ENCODE measurements around the gene USP3. TPM values are rescaled to one million over a fixed set of nuclear protein-coding genes. Genes with fewer than 3 reads are reported as not detected.

USP3 gene
- total and polyA plus RNA-seq, 2 donors: 32.6 to 57.6 TPM

DNA sequence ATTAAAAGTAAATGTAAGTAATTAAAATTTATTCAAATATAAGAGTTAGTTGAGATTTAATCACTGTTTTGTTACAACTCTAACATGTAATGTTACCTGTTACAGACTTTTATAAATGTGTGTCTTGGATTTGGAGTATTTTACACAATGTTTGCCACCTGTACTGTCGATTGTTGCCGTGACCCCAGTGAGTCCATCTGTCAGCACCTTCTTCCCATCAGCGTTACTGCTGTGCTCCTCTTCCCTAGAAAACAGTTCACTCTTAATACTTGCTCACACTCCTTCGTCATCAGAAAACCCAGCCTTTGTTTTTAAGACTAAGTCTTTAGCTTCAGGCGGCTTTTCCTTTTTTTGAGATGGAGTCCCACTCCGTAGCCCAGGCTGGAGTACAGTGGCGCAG, 52.3 kb downstream of the USP3 start:
- Histone ChIP-seq H3K9me3 (ENCODE audit: control insufficient read depth in 2 of 2, insufficient read depth in 1 of 2, low read length in 1 of 2) (no peaks in the 10 kb centered on the region), H3K4me3 (ENCODE audit: low read length in 2 of 2) (no peak overlapping the region), H3K27me3 (ENCODE audit: control insufficient read depth in 2 of 2, insufficient read depth in 1 of 2, low read length in 1 of 2) (no peaks in the 10 kb centered on the region), H3K4me1 (ENCODE audit: control insufficient read depth in 2 of 2, insufficient read depth in 2 of 2, low read length in 2 of 2) (peaks cover 4 to 16% of the 10 kb centered on the region in 2 donors), H3K27ac (ENCODE audit: low read depth in 1 of 2, low read length in 1 of 2) (no peak overlapping the region), H3K36me3 (ENCODE audit: control insufficient read depth in 2 of 2, insufficient read depth in 2 of 2, low read length in 1 of 2) (peaks cover 16 to 47% of the 10 kb centered on the region in 2 donors)
- WGBS: 99% methylated on average over 7 of the region's 7 CpGs
- DNase-seq (ENCODE audit: low read depth in 6 of 9, low spot score in 9 of 9): no peak

DNA sequence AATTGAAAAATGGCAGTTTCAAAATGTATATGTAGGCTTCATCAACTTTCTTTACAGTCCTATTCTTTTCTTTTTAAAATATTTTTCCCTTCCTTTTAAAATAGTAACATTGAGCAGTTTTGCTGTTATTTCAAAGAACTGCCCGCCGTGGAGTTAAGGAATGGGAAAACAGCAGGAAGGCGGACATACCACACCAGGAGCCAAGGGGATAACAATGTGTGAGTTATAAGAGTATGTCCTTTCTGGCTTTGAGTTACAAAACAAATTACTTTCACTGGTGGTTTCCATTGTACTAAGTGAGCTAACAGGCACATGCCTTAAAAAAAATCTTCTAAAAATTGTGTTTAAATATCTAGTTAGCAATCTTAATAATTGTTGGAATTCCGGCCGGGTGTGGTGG, 55.4 kb downstream of the USP3 start:
- Histone ChIP-seq H3K36me3 (ENCODE audit: control insufficient read depth in 2 of 2, insufficient read depth in 2 of 2, low read length in 1 of 2) (peaks cover 27 to 62% of the 10 kb centered on the region in 2 donors), H3K27me3 (ENCODE audit: control insufficient read depth in 2 of 2, insufficient read depth in 1 of 2, low read length in 1 of 2) (no peaks in the 10 kb centered on the region)

DNA sequence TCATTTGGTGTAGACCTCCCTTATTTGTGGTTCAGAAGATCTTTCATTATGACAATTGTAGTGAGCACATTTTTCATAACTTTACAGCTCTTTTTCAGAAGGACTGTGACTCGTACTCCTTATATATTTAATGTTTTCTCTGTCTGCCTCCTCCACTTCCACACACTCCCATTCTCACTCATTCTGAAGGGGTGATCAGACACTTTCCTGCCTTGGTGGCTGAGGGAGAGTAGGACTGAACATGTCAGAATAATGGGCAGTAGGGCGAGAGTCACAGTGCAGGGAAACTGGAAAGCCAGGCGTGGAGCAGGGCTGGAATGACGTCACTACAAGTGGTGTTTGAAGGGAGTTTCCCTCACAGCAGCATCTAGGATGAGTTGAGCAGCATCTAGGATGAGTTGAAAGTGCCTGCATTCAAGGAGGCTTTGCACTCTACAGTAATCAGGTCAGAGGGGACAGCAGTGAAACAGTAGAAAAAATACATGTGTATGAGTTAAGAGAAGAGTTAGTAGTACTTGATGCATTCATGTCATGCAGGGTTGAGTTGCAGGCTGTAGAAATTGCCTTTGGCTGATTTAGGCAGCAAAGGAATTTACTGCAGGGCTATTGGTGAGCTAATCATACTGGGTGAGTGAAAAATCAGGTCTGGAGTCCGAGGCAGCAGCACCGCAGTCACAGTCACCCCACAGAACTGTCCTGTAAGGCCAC, 56.5 kb downstream of the USP3 start:
- H3K9me3 ChIP-seq (ENCODE audit: control insufficient read depth in 2 of 2, insufficient read depth in 1 of 2, low read length in 1 of 2): no peaks in the 10 kb centered on the region
- H3K27me3 ChIP-seq (ENCODE audit: control insufficient read depth in 2 of 2, insufficient read depth in 1 of 2, low read length in 1 of 2): no peaks in the 10 kb centered on the region
- H3K36me3 ChIP-seq (ENCODE audit: control insufficient read depth in 2 of 2, insufficient read depth in 2 of 2, low read length in 1 of 2): peaks cover 27 to 65% of the 10 kb centered on the region in 2 donors
- H3K27ac ChIP-seq (ENCODE audit: low read depth in 1 of 2, low read length in 1 of 2): no peak overlapping the region
- H3K4me1 ChIP-seq (ENCODE audit: control insufficient read depth in 2 of 2, insufficient read depth in 2 of 2, low read length in 2 of 2): peaks cover 4 to 6% of the 10 kb centered on the region in 2 donors
- no peak overlapping the region for H3K4me3 ChIP-seq (ENCODE audit: low read length in 2 of 2)
- DNase-seq (ENCODE audit: low read depth in 6 of 9, low spot score in 9 of 9): no peak
- WGBS: 98% methylated on average over 6 of the region's 6 CpGs

More for the DNA sequence above, 55.4 kb downstream of the USP3 start:
- DNase-seq (ENCODE audit: low read depth in 6 of 9, low spot score in 9 of 9): no peak
- peaks cover 4 to 12% of the 10 kb centered on the region in 2 donors for H3K4me1 ChIP-seq (ENCODE audit: control insufficient read depth in 2 of 2, insufficient read depth in 2 of 2, low read length in 2 of 2)
- H3K9me3 ChIP-seq (ENCODE audit: control insufficient read depth in 2 of 2, insufficient read depth in 1 of 2, low read length in 1 of 2): no peaks in the 10 kb centered on the region
- H3K27ac ChIP-seq (ENCODE audit: low read depth in 1 of 2, low read length in 1 of 2): no peak overlapping the region
- H3K4me3 ChIP-seq (ENCODE audit: low read length in 2 of 2): no peak overlapping the region
- WGBS: 97% methylated on average over 5 of the region's 5 CpGs

- no peak overlapping the region for H3K27ac ChIP-seq (ENCODE audit: low read depth in 1 of 2, low read length in 1 of 2)
- H3K27me3 ChIP-seq (ENCODE audit: control insufficient read depth in 2 of 2, insufficient read depth in 1 of 2, low read length in 1 of 2): no peaks in the 10 kb centered on the region
- DNase-seq (ENCODE audit: low read depth in 6 of 9, low spot score in 9 of 9): no peak
- no peaks in the 10 kb centered on the region for H3K4me1 ChIP-seq (ENCODE audit: control insufficient read depth in 2 of 2, insufficient read depth in 2 of 2, low read length in 2 of 2)
- no peaks in the 10 kb centered on the region for H3K9me3 ChIP-seq (ENCODE audit: control insufficient read depth in 2 of 2, insufficient read depth in 1 of 2, low read length in 1 of 2)
- H3K36me3 ChIP-seq (ENCODE audit: control insufficient read depth in 2 of 2, insufficient read depth in 2 of 2, low read length in 1 of 2): peaks cover 26 to 53% of the 10 kb centered on the region in 2 donors
- WGBS: 32% methylated on average over 3 of the region's 3 CpGs
- H3K4me3 ChIP-seq (ENCODE audit: low read length in 2 of 2): no peak overlapping the region
These were observed 59.7 kb downstream of the USP3 start for GRCh38 chr15:63564093-63564492.

DNA sequence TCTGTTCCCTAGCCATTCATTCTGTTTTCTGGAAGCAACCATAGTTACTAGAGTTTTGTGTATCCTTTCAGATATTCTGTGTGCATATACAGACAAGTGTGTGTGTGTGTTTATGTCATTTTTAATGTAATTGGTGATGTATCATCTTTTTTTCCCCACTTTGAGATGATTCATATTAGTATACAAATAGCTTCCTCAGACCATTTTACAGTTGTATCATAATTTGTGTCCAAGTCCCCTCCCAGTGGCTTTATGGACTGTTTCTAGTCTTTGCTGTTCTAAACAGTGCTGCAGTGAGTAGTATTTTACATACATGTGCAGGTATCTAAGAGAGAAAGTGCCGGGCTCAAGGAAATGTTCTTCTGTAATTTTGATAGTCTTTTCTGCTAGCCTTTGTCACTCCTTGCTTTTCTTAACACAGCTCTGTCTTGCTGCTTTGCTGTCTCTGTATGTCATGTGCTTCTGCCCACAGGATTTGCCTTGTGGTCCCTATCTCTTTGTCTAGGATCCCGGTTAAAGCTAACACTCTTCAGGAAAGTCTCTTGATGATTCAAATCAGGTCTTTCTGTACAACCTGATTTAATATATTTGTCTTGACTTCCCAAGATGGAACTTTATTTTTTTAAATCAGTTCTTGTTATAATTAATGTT, 61.3 kb downstream of the USP3 start:
- 94% methylated on average over 2 of the region's 2 CpGs for WGBS
- Histone ChIP-seq H3K27ac (ENCODE audit: low read depth in 1 of 2, low read length in 1 of 2) (no peak overlapping the region), H3K27me3 (ENCODE audit: control insufficient read depth in 2 of 2, insufficient read depth in 1 of 2, low read length in 1 of 2) (no peaks in the 10 kb centered on the region), H3K9me3 (ENCODE audit: control insufficient read depth in 2 of 2, insufficient read depth in 1 of 2, low read length in 1 of 2) (no peaks in the 10 kb centered on the region), H3K4me1 (ENCODE audit: control insufficient read depth in 2 of 2, insufficient read depth in 2 of 2, low read length in 2 of 2) (no peaks in the 10 kb centered on the region), H3K36me3 (ENCODE audit: control insufficient read depth in 2 of 2, insufficient read depth in 2 of 2, low read length in 1 of 2) (peaks cover 34 to 47% of the 10 kb centered on the region in 2 donors), H3K4me3 (ENCODE audit: low read length in 2 of 2) (no peak overlapping the region)
- DNase-seq (ENCODE audit: low read depth in 6 of 9, low spot score in 9 of 9): no peak

GRCh38 chr15:63572749-63573464, 68.5 kb downstream of the USP3 start:
- no peak for DNase-seq (ENCODE audit: low read depth in 6 of 9, low spot score in 9 of 9)
- H3K27ac ChIP-seq (ENCODE audit: low read depth in 1 of 2, low read length in 1 of 2): no peak overlapping the region
- peaks cover 25 to 56% of the 10 kb centered on the region in 2 donors for H3K36me3 ChIP-seq (ENCODE audit: control insufficient read depth in 2 of 2, insufficient read depth in 2 of 2, low read length in 1 of 2)
- no peaks in the 10 kb centered on the region for H3K27me3 ChIP-seq (ENCODE audit: control insufficient read depth in 2 of 2, insufficient read depth in 1 of 2, low read length in 1 of 2)
- no peaks in the 10 kb centered on the region for H3K9me3 ChIP-seq (ENCODE audit: control insufficient read depth in 2 of 2, insufficient read depth in 1 of 2, low read length in 1 of 2)
- WGBS: 98% methylated on average over 7 of the region's 7 CpGs
- no peak overlapping the region for H3K4me3 ChIP-seq (ENCODE audit: low read length in 2 of 2)
- no peaks in the 10 kb centered on the region for H3K4me1 ChIP-seq (ENCODE audit: control insufficient read depth in 2 of 2, insufficient read depth in 2 of 2, low read length in 2 of 2)

- Histone ChIP-seq H3K4me3 (ENCODE audit: low read length in 2 of 2) (no peak overlapping the region), H3K36me3 (ENCODE audit: control insufficient read depth in 2 of 2, insufficient read depth in 2 of 2, low read length in 1 of 2) (peaks cover 24 to 55% of the 10 kb centered on the region in 2 donors), H3K27ac (ENCODE audit: low read depth in 1 of 2, low read length in 1 of 2) (no peak overlapping the region), H3K9me3 (ENCODE audit: control insufficient read depth in 2 of 2, insufficient read depth in 1 of 2, low read length in 1 of 2) (no peaks in the 10 kb centered on the region), H3K4me1 (ENCODE audit: control insufficient read depth in 2 of 2, insufficient read depth in 2 of 2, low read length in 2 of 2) (no peaks in the 10 kb centered on the region), H3K27me3 (ENCODE audit: control insufficient read depth in 2 of 2, insufficient read depth in 1 of 2, low read length in 1 of 2) (no peaks in the 10 kb centered on the region)
- DNase-seq (ENCODE audit: low read depth in 6 of 9, low spot score in 9 of 9): no peak
These were observed 69.1 kb downstream of the USP3 start for GRCh38 chr15:63573533-63573932.

DNA sequence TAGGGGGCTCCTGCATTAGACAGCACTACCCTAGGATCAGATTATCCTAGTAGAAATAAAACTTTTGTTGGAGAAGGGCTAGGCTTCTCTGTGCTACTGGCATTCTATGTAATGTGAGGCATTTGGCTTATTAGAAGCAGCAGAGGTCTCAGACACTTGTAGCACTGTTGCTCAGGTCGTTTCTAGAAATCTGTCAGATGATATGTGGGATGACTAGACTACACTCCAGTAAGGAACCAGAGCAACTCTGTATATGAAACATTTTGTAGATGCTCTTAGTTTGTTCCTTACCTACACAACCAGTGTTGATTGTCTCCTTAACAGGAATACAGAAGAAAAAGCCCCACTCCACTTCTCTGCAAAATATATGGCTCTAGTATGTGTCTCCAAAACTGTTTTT, 70.9 kb downstream of the USP3 start:
- peaks cover 18 to 56% of the 10 kb centered on the region in 2 donors for H3K36me3 ChIP-seq (ENCODE audit: control insufficient read depth in 2 of 2, insufficient read depth in 2 of 2, low read length in 1 of 2)
- H3K9me3 ChIP-seq (ENCODE audit: control insufficient read depth in 2 of 2, insufficient read depth in 1 of 2, low read length in 1 of 2): no peaks in the 10 kb centered on the region
- no peak for DNase-seq (ENCODE audit: low read depth in 6 of 9, low spot score in 9 of 9)
- H3K4me1 ChIP-seq (ENCODE audit: control insufficient read depth in 2 of 2, insufficient read depth in 2 of 2, low read length in 2 of 2): no peaks in the 10 kb centered on the region
- WGBS: 94% methylated on average over 1 of the region's 1 CpG
- H3K4me3 ChIP-seq (ENCODE audit: low read length in 2 of 2): no peak overlapping the region
- no peaks in the 10 kb centered on the region for H3K27me3 ChIP-seq (ENCODE audit: control insufficient read depth in 2 of 2, insufficient read depth in 1 of 2, low read length in 1 of 2)
- H3K27ac ChIP-seq (ENCODE audit: low read depth in 1 of 2, low read length in 1 of 2): no peak overlapping the region

- Histone ChIP-seq H3K36me3 (ENCODE audit: control insufficient read depth in 2 of 2, insufficient read depth in 2 of 2, low read length in 1 of 2) (peaks cover 18 to 52% of the 10 kb centered on the region in 2 donors), H3K9me3 (ENCODE audit: control insufficient read depth in 2 of 2, insufficient read depth in 1 of 2, low read length in 1 of 2) (no peaks in the 10 kb centered on the region), H3K4me1 (ENCODE audit: control insufficient read depth in 2 of 2, insufficient read depth in 2 of 2, low read length in 2 of 2) (no peaks in the 10 kb centered on the region), H3K27me3 (ENCODE audit: control insufficient read depth in 2 of 2, insufficient read depth in 1 of 2, low read length in 1 of 2) (no peaks in the 10 kb centered on the region), H3K4me3 (ENCODE audit: low read length in 2 of 2) (no peak overlapping the region), H3K27ac (ENCODE audit: low read depth in 1 of 2, low read length in 1 of 2) (no peak overlapping the region)
- WGBS: 96% methylated on average over 6 of the region's 6 CpGs
- DNase-seq (ENCODE audit: low read depth in 6 of 9, low spot score in 9 of 9): no peak
These were observed 72.0 kb downstream of the USP3 start for GRCh38 chr15:63576441-63576840.
